ENCODE data around the gene DEDD.

Gene DEDD

DNA sequence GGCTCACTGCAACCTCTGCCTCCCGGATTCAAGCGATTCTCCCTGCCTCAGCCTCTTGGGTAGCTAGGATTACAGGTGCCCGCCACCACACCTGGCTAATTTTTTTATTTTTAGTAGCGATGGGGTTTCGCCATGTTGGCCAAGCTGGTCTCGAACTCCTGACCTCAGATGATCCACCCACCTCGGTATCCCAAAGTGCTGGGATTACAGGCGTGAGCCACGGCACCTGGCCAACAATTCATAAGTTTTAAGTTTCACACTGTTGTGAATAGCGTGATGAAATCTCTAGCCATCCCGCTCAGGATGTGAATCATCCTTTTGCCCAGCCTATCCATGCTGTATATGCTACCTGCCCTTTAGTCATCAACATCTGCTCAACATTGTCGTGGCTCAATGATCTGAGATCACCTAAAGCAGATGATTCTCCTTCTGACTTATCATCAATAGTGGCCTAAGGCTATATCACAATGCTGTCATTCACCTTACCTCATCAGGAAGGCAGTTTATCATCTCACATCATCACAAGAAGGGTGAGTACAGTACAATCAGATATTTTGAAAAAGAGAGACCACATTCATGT, 17.2 kb downstream of the DEDD start:
- TF ChIP-seq, protein P1, sequence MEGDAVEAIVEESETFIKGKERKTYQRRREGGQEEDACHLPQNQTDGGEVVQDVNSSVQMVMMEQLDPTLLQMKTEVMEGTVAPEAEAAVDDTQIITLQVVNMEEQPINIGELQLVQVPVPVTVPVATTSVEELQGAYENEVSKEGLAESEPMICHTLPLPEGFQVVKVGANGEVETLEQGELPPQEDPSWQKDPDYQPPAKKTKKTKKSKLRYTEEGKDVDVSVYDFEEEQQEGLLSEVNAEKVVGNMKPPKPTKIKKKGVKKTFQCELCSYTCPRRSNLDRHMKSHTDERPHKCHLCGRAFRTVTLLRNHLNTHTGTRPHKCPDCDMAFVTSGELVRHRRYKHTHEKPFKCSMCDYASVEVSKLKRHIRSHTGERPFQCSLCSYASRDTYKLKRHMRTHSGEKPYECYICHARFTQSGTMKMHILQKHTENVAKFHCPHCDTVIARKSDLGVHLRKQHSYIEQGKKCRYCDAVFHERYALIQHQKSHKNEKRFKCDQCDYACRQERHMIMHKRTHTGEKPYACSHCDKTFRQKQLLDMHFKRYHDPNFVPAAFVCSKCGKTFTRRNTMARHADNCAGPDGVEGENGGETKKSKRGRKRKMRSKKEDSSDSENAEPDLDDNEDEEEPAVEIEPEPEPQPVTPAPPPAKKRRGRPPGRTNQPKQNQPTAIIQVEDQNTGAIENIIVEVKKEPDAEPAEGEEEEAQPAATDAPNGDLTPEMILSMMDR (IDR thresholded peaks at IDR 0.05; ENCODE audit: insufficient read depth, low read length, poor library complexity, severe bottlenecking): no peak
- H3K36me3 ChIP-seq (ENCODE audit: control insufficient read depth, insufficient read depth, low read length): peaks cover 6% of the 10 kb centered on the region
- H3K4me3 ChIP-seq (replicated peaks; ENCODE audit: low read depth, low read length): no peak overlapping the region
- no peak for DNase-seq (ENCODE audit: extremely low read depth, insufficient read length)
- no peaks in the 10 kb centered on the region for H3K27me3 ChIP-seq (replicated peaks; ENCODE audit: control insufficient read depth, insufficient read depth, low read length)

DNA sequence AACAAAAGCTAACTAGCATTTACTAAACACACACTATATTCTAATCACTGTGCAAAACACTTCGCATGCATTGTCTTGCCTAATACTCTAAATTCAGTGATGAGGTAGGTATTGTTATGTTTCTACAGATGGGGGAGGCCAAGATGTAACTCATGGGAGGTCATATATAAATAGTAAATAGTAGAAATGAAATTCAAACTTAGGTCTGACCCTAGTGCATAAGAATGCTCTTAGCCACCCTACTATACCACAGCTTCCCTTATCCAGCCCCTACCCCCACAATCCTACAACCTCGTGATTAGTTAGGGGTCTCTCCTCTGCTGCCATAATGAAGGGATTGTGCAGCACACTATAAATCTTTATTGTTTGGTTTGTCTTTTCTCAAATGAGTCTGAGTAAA, 17.9 kb downstream of the DEDD start:
- Histone ChIP-seq H3K27me3 (replicated peaks; ENCODE audit: control insufficient read depth, insufficient read depth, low read length) (no peaks in the 10 kb centered on the region), H3K36me3 (ENCODE audit: control insufficient read depth, insufficient read depth, low read length) (peaks cover 4% of the 10 kb centered on the region), H3K4me3 (replicated peaks; ENCODE audit: low read depth, low read length) (no peak overlapping the region)
- no peak for DNase-seq (ENCODE audit: extremely low read depth, insufficient read length)
- TF ChIP-seq, protein P1 (IDR thresholded peaks at IDR 0.05; ENCODE audit: insufficient read depth, low read length, poor library complexity, severe bottlenecking): no peak

DNA sequence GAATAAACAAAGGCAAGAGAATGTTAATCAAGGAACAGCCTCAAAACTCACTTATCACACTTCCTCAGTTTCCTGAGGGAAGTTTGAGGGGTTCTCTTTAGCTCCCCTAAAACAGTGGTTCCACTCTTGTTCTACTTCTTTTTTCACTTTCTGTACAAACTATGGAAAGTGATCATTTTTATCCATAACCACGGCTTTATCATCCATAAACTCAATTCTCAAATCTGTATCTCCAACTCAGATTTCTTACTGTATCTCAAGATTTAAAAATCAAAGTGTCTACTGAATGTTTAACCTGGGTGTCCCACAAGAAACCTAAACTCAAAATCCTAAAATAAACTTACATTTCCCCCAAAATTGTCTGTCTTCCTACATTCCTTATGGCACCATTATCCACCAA, 18.6 kb downstream of the DEDD start:
- TF ChIP-seq, protein P1 (IDR thresholded peaks at IDR 0.05; ENCODE audit: insufficient read depth, low read length, poor library complexity, severe bottlenecking): no peak
- peaks cover 3% of the 10 kb centered on the region for H3K36me3 ChIP-seq (ENCODE audit: control insufficient read depth, insufficient read depth, low read length)
- H3K4me3 ChIP-seq (replicated peaks; ENCODE audit: low read depth, low read length): no peak overlapping the region
- DNase-seq (ENCODE audit: extremely low read depth, insufficient read length): no peak
- H3K27me3 ChIP-seq (replicated peaks; ENCODE audit: control insufficient read depth, insufficient read depth, low read length): no peaks in the 10 kb centered on the region

DNA sequence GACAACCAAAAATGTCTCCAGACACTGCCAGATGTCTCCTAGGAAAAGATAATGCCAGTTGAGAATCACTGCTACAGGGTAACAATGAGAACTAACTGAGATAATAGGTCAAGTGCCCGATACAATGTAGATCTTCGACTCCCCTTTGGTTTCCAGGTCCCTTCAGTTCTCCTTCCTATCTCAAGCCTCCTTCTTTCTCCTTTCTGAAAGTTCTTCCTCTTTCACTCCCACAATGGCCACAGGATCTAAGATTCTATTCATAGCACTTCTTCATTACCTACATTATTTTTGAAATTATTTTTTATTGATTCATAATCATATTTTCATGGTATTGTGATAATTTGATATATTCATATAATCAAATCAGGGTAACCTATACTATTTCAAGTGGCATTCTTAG, 20.9 kb downstream of the DEDD start:
- Histone ChIP-seq H3K27me3 (replicated peaks; ENCODE audit: control insufficient read depth, insufficient read depth, low read length) (no peaks in the 10 kb centered on the region), H3K36me3 (ENCODE audit: control insufficient read depth, insufficient read depth, low read length) (peaks cover 3% of the 10 kb centered on the region), H3K4me3 (replicated peaks; ENCODE audit: low read depth, low read length) (no peak overlapping the region)
- TF ChIP-seq, protein P1 (IDR thresholded peaks at IDR 0.05; ENCODE audit: insufficient read depth, low read length, poor library complexity, severe bottlenecking): no peak
- no peak for DNase-seq (ENCODE audit: extremely low read depth, insufficient read length)

DNA sequence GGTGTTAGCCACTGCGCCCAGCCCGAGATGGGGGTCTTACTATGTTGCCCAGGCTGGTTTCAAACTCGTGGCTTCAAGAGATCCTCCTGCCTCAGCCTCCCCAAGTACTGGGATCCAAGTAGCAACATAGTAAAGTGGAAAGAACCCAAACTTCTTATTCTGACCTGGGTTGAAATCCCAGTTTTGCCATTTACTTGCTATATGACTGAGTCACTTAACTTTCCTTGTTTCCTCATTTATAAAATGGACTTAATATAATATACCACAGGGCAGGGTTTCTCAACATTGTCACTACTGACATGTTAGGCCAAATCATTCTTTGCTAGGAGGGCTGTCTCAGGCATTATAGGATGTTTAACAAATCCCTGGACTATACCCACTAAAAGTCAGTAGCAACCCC, 21.4 kb downstream of the DEDD start:
- no peaks in the 10 kb centered on the region for H3K27me3 ChIP-seq (replicated peaks; ENCODE audit: control insufficient read depth, insufficient read depth, low read length)
- H3K36me3 ChIP-seq (ENCODE audit: control insufficient read depth, insufficient read depth, low read length): peaks cover 3% of the 10 kb centered on the region
- DNase-seq (ENCODE audit: extremely low read depth, insufficient read length): no peak
- TF ChIP-seq, protein P1 (IDR thresholded peaks at IDR 0.05; ENCODE audit: insufficient read depth, low read length, poor library complexity, severe bottlenecking): no peak
- H3K4me3 ChIP-seq (replicated peaks; ENCODE audit: low read depth, low read length): no peak overlapping the region

DNA sequence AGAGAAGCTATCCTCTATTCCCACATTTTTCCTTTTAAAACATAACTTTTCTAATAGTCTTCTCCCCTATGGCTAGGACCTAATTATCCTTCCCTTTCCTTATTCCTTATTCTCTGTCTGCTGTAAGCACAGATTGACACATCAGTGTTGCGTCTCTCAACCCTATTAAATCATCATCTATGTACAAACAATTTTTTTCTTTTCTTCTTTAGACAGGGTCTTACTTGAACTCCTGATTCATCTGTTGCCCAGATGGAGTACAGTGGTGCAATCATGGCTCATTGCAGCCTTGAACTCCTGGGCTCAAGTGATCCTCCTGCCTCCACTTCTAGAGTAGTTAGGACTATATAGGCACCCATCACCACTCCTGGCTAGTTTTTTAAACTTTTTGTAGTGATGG, 26.0 kb downstream of the DEDD start:
- Histone ChIP-seq H3K36me3 (ENCODE audit: control insufficient read depth, insufficient read depth, low read length) (peaks cover 7% of the 10 kb centered on the region), H3K4me3 (replicated peaks; ENCODE audit: low read depth, low read length) (no peak overlapping the region), H3K27me3 (replicated peaks; ENCODE audit: control insufficient read depth, insufficient read depth, low read length) (no peaks in the 10 kb centered on the region)
- no peak for DNase-seq (ENCODE audit: extremely low read depth, insufficient read length)
- TF ChIP-seq, protein P1 (IDR thresholded peaks at IDR 0.05; ENCODE audit: insufficient read depth, low read length, poor library complexity, severe bottlenecking): no peak

Measured in GM06990 (cell line).